Stimulated activated naive CD8-positive, alpha-beta T cell treated with anti-CD3 and anti-CD28 coated beads, Interleukin-15, Interleukin-2, amounts not matched to agents 100 ng/mL and 50 ng/mL, for 24 hours (primary cell): ENCODE measurements around the gene MGMT.

Experiments used
- H3K27ac Mint-ChIP-seq: one replicate; pipeline ENCODE4 v1.8.0; 2021; ENCODE audit warnings: mild to moderate bottlenecking, mixed read lengths
- H3K27me3 Mint-ChIP-seq: one replicate; pipeline ENCODE4 v1.8.0; 2021; ENCODE audit warnings: mixed read lengths
- H3K36me3 Mint-ChIP-seq: one replicate; pipeline ENCODE4 v1.8.0; 2021; ENCODE audit warnings: low read depth, mixed read lengths
- H3K4me1 Mint-ChIP-seq: one replicate; pipeline ENCODE4 v1.8.0; 2021; ENCODE audit warnings: low read depth, mixed read lengths
- H3K4me3 Mint-ChIP-seq: one replicate; pipeline ENCODE4 v1.8.0; 2021; ENCODE audit warnings: mild to moderate bottlenecking, mixed read lengths
- H3K9me3 Mint-ChIP-seq: one replicate; pipeline ENCODE4 v1.8.0; 2021; ENCODE audit warnings: mixed read lengths

Gene MGMT

GRCh38 chr10:129445436-129446182 is 21.4 kb upstream of the MGMT start:
- H3K27me3 Mint-ChIP-seq: no peaks in the 10 kb centered on the region
- H3K4me1 Mint-ChIP-seq: no peaks in the 10 kb centered on the region
- no peak overlapping the region for H3K27ac Mint-ChIP-seq
- H3K9me3 Mint-ChIP-seq: no peaks in the 10 kb centered on the region
- H3K4me3 Mint-ChIP-seq: no peak overlapping the region
- H3K36me3 Mint-ChIP-seq: no peaks in the 10 kb centered on the region

GRCh38 chr10:129446183-129446581 is 20.9 kb upstream of the MGMT start:
- H3K27ac Mint-ChIP-seq: no peak overlapping the region
- no peaks in the 10 kb centered on the region for H3K4me1 Mint-ChIP-seq
- H3K9me3 Mint-ChIP-seq: no peaks in the 10 kb centered on the region
- H3K36me3 Mint-ChIP-seq: no peaks in the 10 kb centered on the region
- no peaks in the 10 kb centered on the region for H3K27me3 Mint-ChIP-seq
- H3K4me3 Mint-ChIP-seq: no peak overlapping the region

GRCh38 chr10:129447486-129447885 is 19.6 kb upstream of the MGMT start:
- Mint-ChIP-seq H3K9me3 (no peaks in the 10 kb centered on the region), H3K4me3 (no peak overlapping the region)

GRCh38 chr10:129448086-129448485 is 19.0 kb upstream of the MGMT start:
- Mint-ChIP-seq H3K36me3 (no peaks in the 10 kb centered on the region), H3K27ac (no peak overlapping the region), H3K4me1 (no peaks in the 10 kb centered on the region), H3K9me3 (no peaks in the 10 kb centered on the region), H3K4me3 (no peak overlapping the region), H3K27me3 (no peaks in the 10 kb centered on the region)

More at GRCh38 chr10:129447486-129447885, 19.6 kb upstream of the MGMT start:
- H3K36me3 Mint-ChIP-seq: no peaks in the 10 kb centered on the region
- H3K4me1 Mint-ChIP-seq: no peaks in the 10 kb centered on the region
- H3K27me3 Mint-ChIP-seq: no peaks in the 10 kb centered on the region
- no peak overlapping the region for H3K27ac Mint-ChIP-seq

GRCh38 chr10:129448539-129448938 is 18.5 kb upstream of the MGMT start:
- no peaks in the 10 kb centered on the region for H3K27me3 Mint-ChIP-seq
- no peak overlapping the region for H3K4me3 Mint-ChIP-seq
- no peak overlapping the region for H3K27ac Mint-ChIP-seq

GRCh38 chr10:129449893-129450292 is 17.1 kb upstream of the MGMT start:
- no peaks in the 10 kb centered on the region for H3K36me3 Mint-ChIP-seq
- no peaks in the 10 kb centered on the region for H3K4me1 Mint-ChIP-seq
- H3K27me3 Mint-ChIP-seq: peaks cover 4% of the 10 kb centered on the region
- H3K27ac Mint-ChIP-seq: no peak overlapping the region
- H3K9me3 Mint-ChIP-seq: no peaks in the 10 kb centered on the region
- no peak overlapping the region for H3K4me3 Mint-ChIP-seq

More at GRCh38 chr10:129448539-129448938, 18.5 kb upstream of the MGMT start:
- Mint-ChIP-seq H3K4me1 (no peaks in the 10 kb centered on the region), H3K36me3 (no peaks in the 10 kb centered on the region), H3K9me3 (no peaks in the 10 kb centered on the region)

- H3K27ac Mint-ChIP-seq: no peak overlapping the region
Measured at GRCh38 chr10:129450391-129450790, 16.6 kb upstream of the MGMT start.

GRCh38 chr10:129455625-129456024 is 11.4 kb upstream of the MGMT start:
- Mint-ChIP-seq H3K9me3 (no peaks in the 10 kb centered on the region), H3K4me3 (no peak overlapping the region), H3K27me3 (peaks cover 24% of the 10 kb centered on the region), H3K4me1 (no peaks in the 10 kb centered on the region), H3K27ac (no peak overlapping the region), H3K36me3 (no peaks in the 10 kb centered on the region)

More at GRCh38 chr10:129450391-129450790, 16.6 kb upstream of the MGMT start:
- Mint-ChIP-seq H3K9me3 (no peaks in the 10 kb centered on the region), H3K4me3 (no peak overlapping the region), H3K4me1 (no peaks in the 10 kb centered on the region), H3K36me3 (no peaks in the 10 kb centered on the region), H3K27me3 (peaks cover 4% of the 10 kb centered on the region)

GRCh38 chr10:129459762-129460539 is 7.1 kb upstream of the MGMT start:
- Mint-ChIP-seq H3K27ac (no peak overlapping the region), H3K36me3 (no peaks in the 10 kb centered on the region), H3K4me3 (no peak overlapping the region), H3K9me3 (no peaks in the 10 kb centered on the region), H3K27me3 (peaks cover 21% of the 10 kb centered on the region), H3K4me1 (no peaks in the 10 kb centered on the region)

- Mint-ChIP-seq H3K27me3 (peaks cover 11% of the 10 kb centered on the region), H3K27ac (no peak overlapping the region), H3K4me3 (no peak overlapping the region), H3K36me3 (no peaks in the 10 kb centered on the region), H3K4me1 (no peaks in the 10 kb centered on the region), H3K9me3 (no peaks in the 10 kb centered on the region)
Measured at GRCh38 chr10:129462257-129462795, 4.7 kb upstream of the MGMT start.

GRCh38 chr10:129464251-129464650 is 2.8 kb upstream of the MGMT start:
- H3K4me1 Mint-ChIP-seq: peaks cover 10% of the 10 kb centered on the region
- H3K4me3 Mint-ChIP-seq: no peak overlapping the region
- no peaks in the 10 kb centered on the region for H3K9me3 Mint-ChIP-seq
- H3K36me3 Mint-ChIP-seq: peaks cover 1% of the 10 kb centered on the region
- H3K27me3 Mint-ChIP-seq: no peaks in the 10 kb centered on the region
- no peak overlapping the region for H3K27ac Mint-ChIP-seq

GRCh38 chr10:129465796-129466702 is 992 bp upstream of the MGMT start:
- Mint-ChIP-seq H3K36me3 (peaks cover 5% of the 10 kb centered on the region), H3K27ac (no peak overlapping the region), H3K4me3 (peak overlapping the region; percentile 74), H3K4me1 (peaks cover 12% of the 10 kb centered on the region), H3K27me3 (no peaks in the 10 kb centered on the region), H3K9me3 (no peaks in the 10 kb centered on the region)

- Mint-ChIP-seq H3K4me1 (peaks cover 15% of the 10 kb centered on the region), H3K27ac (peak overlapping the region; percentile 21), H3K36me3 (peaks cover 14% of the 10 kb centered on the region), H3K4me3 (peak overlapping the region; percentile 85), H3K27me3 (no peaks in the 10 kb centered on the region), H3K9me3 (no peaks in the 10 kb centered on the region)
Measured at GRCh38 chr10:129467359-129468064, 471 bp downstream of the MGMT start.

- Mint-ChIP-seq H3K4me3 (peak overlapping the region; percentile 85), H3K27me3 (no peaks in the 10 kb centered on the region), H3K9me3 (no peaks in the 10 kb centered on the region), H3K4me1 (peaks cover 17% of the 10 kb centered on the region), H3K36me3 (peaks cover 14% of the 10 kb centered on the region), H3K27ac (no peak overlapping the region)
Measured at GRCh38 chr10:129468187-129468586, 1.1 kb downstream of the MGMT start.
